K562 (cell line): Measurements from ENCODE around the gene PINK1. TPM values are rescaled to one million over a fixed set of nuclear protein-coding genes. Genes with fewer than 3 reads are reported as not detected.
A peak's percentile ranks its signal among the peaks of the same experiment; 100 is the strongest.

Source experiments
- ATAC-seq: fragments of 200-7000 bp; cut with Tn5 transposase; 3 replicates; pipeline ENCODE4 v1.9.1; 2020; ENCODE audit warnings: moderate library complexity
- BruUV-seq: library from RNA; stranded (reverse); fragments of 400-500 nt; replicated peaks from 2 replicates; lab custom pipeline; 2021; lab: Mats Ljungman, UMichigan
- CTCF ChIA-PET: fragments of 300-600 bp; formaldehyde crosslinking; extraction: SDS; loops from one replicate; lab custom pipeline; 2021; ENCODE audit warnings: low intra/inter-chr PET ratio; lab: Yijun Ruan, JAX
- POLR2A ChIA-PET: fragments of 300-600, 350-650 bp; sonication (Branson Sonifier 250); formaldehyde crosslinking; extraction: SDS; loops from one replicate; lab custom pipeline; 2021; ENCODE audit warnings: antibody characterized with exemption, inconsistent platforms; lab: Yijun Ruan, JAX
- DNase-seq, 4 experiments: peaks; one replicate each; pipeline versions ENCODE4 v3.0.0 to v3.0.0-alpha.2; 2011 to 2018; ENCODE audit warnings: low spot score in 3 of 4, mixed read lengths in 3 of 4; ENCODE audit errors: extremely low read depth in 1 of 4
- FAIRE-seq: peaks from 2 replicates; lab custom pipeline; 2011; peaks lifted over from hg19 to GRCh38; lab: Jason Lieb, UNC
- H2AFZ ChIP-seq: 2 replicates; pipeline ENCODE4 v1.6.0; 2011; ENCODE audit warnings: low read depth, low read length, control low read depth, inconsistent platforms
- H3K27ac ChIP-seq: fragments of 200-600 bp; 3 replicates; pipeline ENCODE4 v1.8.0; 2011; ENCODE audit warnings: low read depth, mild to moderate bottlenecking, control low read depth, inconsistent platforms, low read length, moderate library complexity, mixed read lengths; ENCODE audit errors: extremely low read depth
- H3K27me3 ChIP-seq, 2 experiments: fragments of 300-600 bp in 1 of 2; 2 replicates in 1 of 2; 3 replicates in 1 of 2; pipeline versions ENCODE4 v1.6.0 to v1.8.0; 2011; ENCODE audit warnings: inconsistent platforms in 2 of 2, low read length in 2 of 2, mild to moderate bottlenecking in 1 of 2, mixed read lengths in 1 of 2, moderate library complexity in 1 of 2; ENCODE audit not compliant: control insufficient read depth in 2 of 2, insufficient read depth in 2 of 2
- H3K36me3 ChIP-seq: fragments of 300-600 bp; 3 replicates; pipeline ENCODE4 v1.8.0; 2011; ENCODE audit warnings: mild to moderate bottlenecking, low read length, inconsistent platforms; ENCODE audit not compliant: control insufficient read depth, insufficient read depth
- H3K4me1 ChIP-seq, 2 experiments: fragments of 200-600 bp in 1 of 2; replicated peaks in 1 of 2; 2 replicates in 1 of 2; 3 replicates in 1 of 2; pipeline versions ENCODE4 v1.5.1 to v1.8.0; 2011; ENCODE audit warnings: inconsistent platforms in 2 of 2, low read length in 2 of 2, mild to moderate bottlenecking in 1 of 2, mixed read lengths in 1 of 2, moderate library complexity in 1 of 2; ENCODE audit not compliant: control insufficient read depth in 2 of 2, insufficient read depth in 2 of 2
- H3K4me2 ChIP-seq: 2 replicates; pipeline ENCODE4 v1.6.1; 2011; ENCODE audit warnings: low read length, control low read depth, inconsistent platforms, mixed read lengths; ENCODE audit not compliant: insufficient read depth
- H3K4me3 ChIP-seq: fragments of 200-600 bp; sonication (generic), shearing (Covaris generic); 2 replicates; pipeline ENCODE4 v1.5.1; 2016; ENCODE audit warnings: control low read depth, inconsistent platforms
- H3K79me2 ChIP-seq: fragments of 200-600 bp; 3 replicates; pipeline ENCODE4 v1.8.0; 2011; ENCODE audit warnings: low read length, inconsistent platforms; ENCODE audit not compliant: control insufficient read depth, insufficient read depth
- H3K9ac ChIP-seq, 2 experiments: 2 replicates each; pipeline versions ENCODE4 v1.6.0 to v1.6.1; 2011; ENCODE audit warnings: low read depth in 2 of 2, low read length in 2 of 2, control low read depth in 1 of 2, inconsistent platforms in 1 of 2, mild to moderate bottlenecking in 1 of 2, mixed read lengths in 1 of 2; ENCODE audit not compliant: insufficient read depth in 1 of 2
- H3K9me1 ChIP-seq: one replicate; pipeline ENCODE4 v1.6.0; 2011; ENCODE audit warnings: inconsistent platforms, mild to moderate bottlenecking, low read length, moderate library complexity; ENCODE audit not compliant: control insufficient read depth, insufficient read depth
- H3K9me3 ChIP-seq: replicated peaks from 2 replicates; pipeline ENCODE4 v1.5.1; 2011; ENCODE audit warnings: low read depth, low read length, inconsistent platforms; ENCODE audit not compliant: control insufficient read depth, insufficient read depth
- H4K20me1 ChIP-seq: replicated peaks from 2 replicates; pipeline ENCODE4 v1.6.1; 2011; ENCODE audit warnings: low read length, inconsistent platforms, mixed read lengths; ENCODE audit not compliant: control insufficient read depth, insufficient read depth
- BCOR ChIP-seq: fragments of 450-650 bp; IDR thresholded peaks from 2 replicates; pipeline ENCODE4 v1.6.1; 2016
- CC2D1A ChIP-seq: fragments of 450-650 bp; IDR thresholded peaks from 2 replicates; pipeline ENCODE4 v1.6.1; 2017; ENCODE audit warnings: mild to moderate bottlenecking
- CEBPG ChIP-seq, 3 experiments: fragments of 200-800 bp in 1 of 3; sonication (Bioruptor generic) in 1 of 3; sonication (generic) in 1 of 3; formaldehyde crosslinking in 1 of 3; IDR thresholded peaks in 2 of 3; conservative IDR thresholded peaks in 1 of 3; 2 replicates each; pipeline versions ENCODE4 v1.6.1 to v1.8.0; 2016 to 2022; ENCODE audit warnings: missing compliant biosample characterization in 2 of 3, missing genetic modification characterization in 2 of 3, mild to moderate bottlenecking in 1 of 3, missing genetic modification reagents in 1 of 3
- CTBP1 ChIP-seq: fragments of 450-650 bp; IDR thresholded peaks from 2 replicates; pipeline ENCODE4 v1.6.1; 2016; ENCODE audit warnings: borderline replicate concordance
- HLTF ChIP-seq: fragments of 450-650 bp; IDR thresholded peaks from 2 replicates; pipeline ENCODE4 v1.6.1; 2016
- HNRNPL ChIP-seq: fragments of 200-400 bp; formaldehyde crosslinking; IDR thresholded peaks from 2 replicates; pipeline ENCODE4 v1.6.1; 2017; ENCODE audit warnings: low read depth, mild to moderate bottlenecking, low read length
- IFI16 ChIP-seq: fragments of 250-450 bp; sonication (Bioruptor Pico); IDR thresholded peaks from 2 replicates; pipeline ENCODE4 v2.1.2; 2022; ENCODE audit warnings: mild to moderate bottlenecking, inconsistent platforms
- NFE2 ChIP-seq: IDR thresholded peaks from 2 replicates; pipeline ENCODE4 v1.6.1; 2014; ENCODE audit warnings: antibody characterized with exemption, low read depth
- NFIC ChIP-seq: fragments of 450-650 bp; IDR thresholded peaks from 2 replicates; pipeline ENCODE4 v1.6.1; 2017; ENCODE audit warnings: mild to moderate bottlenecking, inconsistent platforms
- POLR2A ChIP-seq: fragments of 450-650 bp; conservative IDR thresholded peaks from 2 replicates; pipeline ENCODE4 v1.6.1; 2016
- TARDBP ChIP-seq: fragments of 450-650 bp; IDR thresholded peaks from 2 replicates; pipeline ENCODE4 v1.6.1; 2016
- TEAD1 ChIP-seq, 2 experiments: fragments of 450-650 bp in 1 of 2; sonication (generic) in 1 of 2; formaldehyde crosslinking; IDR thresholded peaks; 2 replicates each; pipeline versions ENCODE4 v1.4.0 to v1.8.0; 2020 to 2022; ENCODE audit warnings: mild to moderate bottlenecking in 2 of 2, missing genetic modification reagents in 1 of 2
- TGIF2 ChIP-seq: sonication (generic); formaldehyde crosslinking; IDR thresholded peaks from 2 replicates; pipeline ENCODE4 v1.8.1; 2022; ENCODE audit warnings: mild to moderate bottlenecking, missing genetic modification reagents, moderate library complexity
- UBTF ChIP-seq, 2 experiments: IDR thresholded peaks; 2 replicates each; pipeline ENCODE4 v1.6.1; 2012; ENCODE audit warnings: improper control_type of control experiment in 2 of 2, low read depth in 2 of 2, low read length in 2 of 2, borderline replicate concordance in 1 of 2
- ZFP1 ChIP-seq: fragments of 450-650 bp; formaldehyde crosslinking; IDR thresholded peaks from 2 replicates; pipeline ENCODE4 v1.4.0; 2020; ENCODE audit warnings: mild to moderate bottlenecking, mixed read lengths
- ZMIZ1 ChIP-seq, 2 experiments: fragments of 150-350 bp in 1 of 2; IDR thresholded peaks; 2 replicates each; pipeline ENCODE4 v1.6.1; 2012 to 2016; ENCODE audit warnings: low read depth in 2 of 2, low read length in 2 of 2, mild to moderate bottlenecking in 1 of 2, moderate library complexity in 1 of 2
- WGBS: fragments of 100-300 bp; shearing (Covaris generic); methylation state at CpG from one replicate; pipeline ENCODE4 v1.1.6; 2016; ENCODE audit warnings: low coverage, mixed read lengths; ENCODE audit not compliant: insufficient coverage; ENCODE audit errors: missing lambda C conversion rate; 5-methylcytosine and 5-hydroxymethylcytosine counted together
- in situ Hi-C: fragments of 300-500 bp; cut with MboI; formaldehyde crosslinking; loops from 4 replicates; pipeline ENCODE4 v1.15.0; 2018; ENCODE audit warnings: inconsistent platforms, mixed read lengths
- intact Hi-C: fragments of 100-400 bp; cut with micrococcal nuclease; formaldehyde crosslinking; loops from 2 replicates; pipeline ENCODE4 v1.14.2; 2022
- polyA plus RNA-seq, 8 experiments: library from polyadenylated mRNA; depleted of rRNA in 4 of 8; stranded (reverse) in 5 of 8; unstranded in 3 of 8; fragments of >200 nt; fragmentation: Nextera tagmentation in 2 of 8; fragmentation: Illumina TruSeq in 1 of 8; extraction: Ambion mirVana in 2 of 8; extraction: Trizol in 1 of 8; gene quantifications; 2 replicates each; pipeline versions ENCODE4 v1.2.1 to v1.2.3, GENCODE V29; 2011 to 2014; ENCODE audit warnings: inconsistent platforms in 1 of 8, missing spikeins in 1 of 8
- total RNA-seq, 7 experiments: library from RNA; depleted of rRNA in 6 of 7; stranded (reverse); fragments of >200 nt in 6 of 7; fragmentation: Illumina TruSeq in 2 of 7; extraction: Trizol in 2 of 7; gene quantifications; 2 replicates each; pipeline versions ENCODE4 v1.2.1 to v1.2.3, GENCODE V29; 2011 to 2021; ENCODE audit warnings: low replicate concordance in 1 of 7

The PINK1 gene
- total and polyA plus RNA-seq, 9 of the 15 experiments (the other 6 are each of a cell fraction or from before 2014, with no cell fraction given) = 1.5 to 11.3 (median 6.8) TPM

GRCh38 chr1:20661207-20662109 lies 28.2 kb downstream of the PINK1 start, which contains the start of gene DDOST:
Gene DDOST, minus strand, starts transcription at chr1:20661369. Its CDS starts 19 bp downstream, at chr1:20661350.
- FAIRE-seq (peak; percentile 99), ATAC-seq (peak; percentile 98), DNase-seq (peak; percentile 99 to 100 (median 100))
- H3K9me1 ChIP-seq = no peaks in the 10 kb centered on the region
- intact Hi-C loops (no loop called here), in situ Hi-C loops (no loop called here)
- peaks cover 38% of the 10 kb centered on the region for H3K36me3 ChIP-seq
- peak within 1 kb of the TSS; percentile 80 for H3K27ac ChIP-seq
- peak within 1 kb of the TSS; percentile 96 for H3K4me2 ChIP-seq
- peak within 1 kb of the TSS; percentile 84 to 93 for H3K9ac ChIP-seq
- H2AFZ ChIP-seq = peak within 1 kb of the TSS; percentile 89
- no peaks in the 10 kb centered on the region for H3K27me3 ChIP-seq
- H4K20me1 ChIP-seq = peaks cover 1% of the 10 kb centered on the region
- CTCF ChIA-PET = no interaction called here
- peak within 1 kb of the TSS; percentile 84 for H3K4me3 ChIP-seq
- TSS peak; percentile 97 for BruUV-seq
- peaks cover 51% of the 10 kb centered on the region for H3K79me2 ChIP-seq
- WGBS = under 1% methylated on average over 57 of the region's 58 CpGs
- no peaks in the 10 kb centered on the region for H3K9me3 ChIP-seq
- peaks cover 15 to 31% of the 10 kb centered on the region in 2 experiments; a peak in 3 of 5 replicates for H3K4me1 ChIP-seq
- POLR2A ChIA-PET = interaction anchor here (0.5 to 2.5 kb wide), 12 partner anchors 10 to 468 kb away, joined by 3 to 29 read pairs (median 4); partner anchors contain the start of gene HP1BP3
- 0 out of 2 replicates have a peak, but pooled peaks have one; percentile 47 for TF ChIP-seq CEBPG (CRISPR knock-in tag; IDR thresholded peaks at IDR 0.05)
- no peak for TF ChIP-seq CEBPG (tag; conservative IDR thresholded peaks at IDR 0.05 in 1 of 2, IDR thresholded peaks at IDR 0.05 in 1 of 2)
- no peak for TF ChIP-seq TGIF2 (CRISPR knock-in tag)
- 0 out of 2 replicates have a peak, but pooled peaks have one; percentile 23 for TF ChIP-seq HNRNPL
- peak; percentile 59; the same call in 1 of the 2 replicates for TF ChIP-seq CC2D1A
- TF ChIP-seq ZMIZ1 (IDR thresholded peaks at IDR 0.05; ENCODE audit: low read depth in 2 of 2, low read length in 2 of 2) = 0 out of 4 replicates have a peak, but pooled peaks of 1 of the 2 experiments have one; percentile 15
- 0 out of 2 replicates have a peak, but pooled peaks have one; percentile 22 for TF ChIP-seq BCOR
- TF ChIP-seq POLR2A = peak; percentile 94
- TF ChIP-seq ZFP1 = no peak
- TF ChIP-seq NFE2 = 0 out of 2 replicates have a peak, but pooled peaks have one; percentile 6
- TF ChIP-seq CTBP1 = peak; percentile 80; the same call in 1 of the 2 replicates
- no peak; the same call in 1 of the 2 replicates for TF ChIP-seq NFIC
- TF ChIP-seq HLTF = peak; percentile 44; the same call in 1 of the 2 replicates
- TF ChIP-seq IFI16 (CRISPR knock-in tag) = no peak
- TF ChIP-seq UBTF (IDR thresholded peaks at IDR 0.05; ENCODE audit: borderline replicate concordance in 1 of 2, low read depth in 2 of 2, low read length in 2 of 2) = peak in 1 of 2 experiments; percentile 42; a peak in 2 of 4 replicates
- peak; percentile 70; the same call in 1 of the 2 replicates for TF ChIP-seq TARDBP
- TF ChIP-seq TEAD1 (CRISPR knock-in tag; IDR thresholded peaks at IDR 0.05) = peak in 1 of 2 experiments; percentile 10; a peak in 1 of 4 replicates
